Panc1 (cell line): ENCODE measurements around the gene STPG4. TPM values are rescaled to one million over a fixed set of nuclear protein-coding genes. Genes with fewer than 3 reads are reported as not detected.
A peak's percentile ranks its signal among the peaks of the same experiment; 100 is the strongest.

Experiments
- ATAC-seq: fragments of 200-7000 bp; cut with Tn5 transposase; 2 replicates; pipeline ENCODE4 v1.9.1; 2020; ENCODE audit warnings: mild to moderate bottlenecking, moderate library complexity
- BruUV-seq: library from RNA; stranded (reverse); fragments of 400-500 nt; replicated peaks from 2 replicates; lab custom pipeline; 2021; lab: Mats Ljungman, UMichigan
- CTCF ChIA-PET: fragments of 300-600 bp; sonication (Branson Sonifier 250); formaldehyde crosslinking; loops from one replicate; lab custom pipeline; 2022; ENCODE audit warnings: antibody characterized with exemption; lab: Charles Lee
- POLR2A ChIA-PET: fragments of 300-600 bp; sonication (Branson Sonifier 250); formaldehyde crosslinking; loops from one replicate; lab custom pipeline; 2022; ENCODE audit warnings: antibody characterized with exemption; lab: Charles Lee
- DNase-seq: peaks from one replicate; pipeline ENCODE4 v3.0.0-alpha.2; 2010; ENCODE audit warnings: low read depth, low spot score
- H3K27ac ChIP-seq: 2 replicates; pipeline ENCODE4 v1.5.1; 2011; ENCODE audit warnings: mild to moderate bottlenecking, low read length, inconsistent platforms
- H3K27me3 ChIP-seq: fragments of 200-500 bp; sonication (Bioruptor generic); 2 replicates; pipeline ENCODE4 v1.6.0; 2014; ENCODE audit warnings: low read length, inconsistent platforms; ENCODE audit not compliant: control insufficient read depth, insufficient read depth
- H3K36me3 ChIP-seq: fragments of 200-500 bp; sonication (Bioruptor generic); 2 replicates; pipeline ENCODE4 v1.5.1; 2014; ENCODE audit warnings: inconsistent platforms, mild to moderate bottlenecking, low read length, moderate library complexity; ENCODE audit not compliant: control insufficient read depth, insufficient read depth
- H3K4me1 ChIP-seq: 2 replicates; pipeline ENCODE4 v1.5.1; 2011; ENCODE audit warnings: inconsistent platforms, mild to moderate bottlenecking, low read length, moderate library complexity; ENCODE audit not compliant: control insufficient read depth, insufficient read depth
- H3K4me3 ChIP-seq, 2 experiments: 2 replicates each; pipeline ENCODE4 v1.5.1; 2011 to 2012; ENCODE audit warnings: low read depth in 2 of 2, low read length in 2 of 2, mild to moderate bottlenecking in 2 of 2, inconsistent platforms in 1 of 2, moderate library complexity in 1 of 2
- H3K9me3 ChIP-seq: fragments of 200-500 bp; sonication (Bioruptor generic); 2 replicates; pipeline ENCODE4 v1.5.1; 2014; ENCODE audit warnings: low read depth, mild to moderate bottlenecking, inconsistent platforms, low read length, moderate library complexity; ENCODE audit not compliant: control insufficient read depth, insufficient read depth
- CTCF ChIP-seq: fragments of 450-650 bp; IDR thresholded peaks from 2 replicates; pipeline ENCODE4 v1.5.1; 2017; ENCODE audit warnings: mild to moderate bottlenecking
- POLR2AphosphoS5 ChIP-seq: IDR thresholded peaks from 2 replicates; pipeline ENCODE4 v1.6.1; 2012; ENCODE audit warnings: mild to moderate bottlenecking, low read depth, low read length, moderate library complexity
- REST ChIP-seq, 2 experiments: IDR thresholded peaks; 2 replicates each; pipeline ENCODE4 v1.6.1; 2011 to 2012; ENCODE audit warnings: low read depth in 2 of 2, control low read depth in 1 of 2, low read length in 1 of 2, mild to moderate bottlenecking in 1 of 2, moderate library complexity in 1 of 2; ENCODE audit not compliant: insufficient read depth in 1 of 2
- SIN3A ChIP-seq: IDR thresholded peaks from 2 replicates; pipeline ENCODE4 v1.6.1; 2012; ENCODE audit warnings: low read depth, mild to moderate bottlenecking, low read length, moderate library complexity, borderline replicate concordance; ENCODE audit not compliant: insufficient read depth
- TCF7L2 ChIP-seq: IDR thresholded peaks from 2 replicates; pipeline ENCODE4 v1.6.1; 2011; ENCODE audit warnings: mild to moderate bottlenecking, low read depth, low read length, inconsistent platforms
- in situ Hi-C: cut with HindIII; loops from 2 replicates; pipeline ENCODE4 v1.10.0; 2016; ENCODE audit warnings: low sequenced_read_pairs, low pct_unique_long_range_greater_than_20kb
- intact Hi-C: fragments of 100-400 bp; cut with micrococcal nuclease; formaldehyde crosslinking; loops from one replicate; pipeline ENCODE4 v1.10.0; 2022; ENCODE audit not compliant: unreplicated experiment
- total RNA-seq: library from RNA; stranded (reverse); gene quantifications from one replicate; pipeline ENCODE4 v1.2.1, GENCODE V29; 2021; ENCODE audit not compliant: unreplicated experiment

Gene STPG4
- total RNA-seq, 1 experiment from 2014 or later, result 0.36 TPM

DNA sequence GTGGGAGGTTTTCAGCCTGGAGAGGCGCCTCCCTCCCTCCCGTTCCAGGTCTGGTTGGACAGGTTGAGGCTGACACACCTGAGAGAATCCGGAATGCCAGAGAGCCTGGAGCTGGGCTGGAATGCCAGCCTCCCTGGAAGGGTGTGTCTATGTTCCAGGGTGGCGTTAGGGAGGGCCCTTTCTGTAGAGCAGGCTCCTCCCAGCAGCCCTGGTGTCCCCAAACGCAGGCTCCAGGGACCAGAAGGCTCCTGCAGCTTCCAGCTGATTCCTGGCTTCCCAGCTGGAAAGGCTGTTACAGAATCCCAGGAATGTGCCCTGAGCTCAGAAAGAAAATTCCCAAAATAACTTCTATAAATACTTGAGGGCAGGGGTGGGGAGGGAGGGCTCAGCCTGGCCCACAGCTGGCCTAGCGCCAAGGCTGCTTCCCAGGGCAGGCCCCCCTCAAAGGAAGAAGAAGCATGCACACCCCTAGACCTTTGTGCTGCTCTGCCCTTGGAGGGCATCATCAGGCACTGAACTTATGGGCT lies 85.4 kb downstream of the STPG4 start:
- POLR2A ChIA-PET, result interaction anchor here (0.6 kb wide), 1 partner anchor 233 kb away, joined by 3 read pairs; no protein-coding TSS in a partner anchor
- H3K4me1 ChIP-seq, result peaks cover 36% of the 10 kb centered on the region
- intact Hi-C loops, result no loop called here

GRCh38 chr2:47068981-47069627 lies 86.0 kb downstream of the STPG4 start:
- Histone ChIP-seq H3K27ac (peak overlapping the region; percentile 85), H3K4me3 (no peak overlapping the region), H3K9me3 (no peaks in the 10 kb centered on the region), H3K27me3 (no peaks in the 10 kb centered on the region), H3K4me1 (peaks cover 36% of the 10 kb centered on the region), H3K36me3 (no peaks in the 10 kb centered on the region)
- ChIA-PET POLR2A (no interaction called here), CTCF (interaction anchor here (0.7 kb wide), 1 partner anchor 26 kb away, joined by 4 read pairs; no protein-coding TSS in a partner anchor)
- BruUV-seq, result no TSS peak
- intact Hi-C loops (no loop called here), in situ Hi-C loops (no loop called here)
- DNase-seq (no peak), ATAC-seq (no peak)
- TF ChIP-seq POLR2AphosphoS5 (no peak), SIN3A (no peak), REST (IDR thresholded peaks at IDR 0.05; ENCODE audit: insufficient read depth in 1 of 2, low read depth in 2 of 2, low read length in 1 of 2) (no peak), TCF7L2 (no peak), CTCF (no peak)

More for the DNA sequence above, 85.4 kb downstream of the STPG4 start:
- TF ChIP-seq TCF7L2 (no peak), SIN3A (no peak)
- Histone ChIP-seq H3K27ac (peak overlapping the region; percentile 85), H3K27me3 (no peaks in the 10 kb centered on the region), H3K4me3 (no peak overlapping the region), H3K9me3 (no peaks in the 10 kb centered on the region), H3K36me3 (no peaks in the 10 kb centered on the region)
- ATAC-seq (peak; percentile 84), DNase-seq (no peak)
- in situ Hi-C loops, result no loop called here
- no TSS peak for BruUV-seq
- CTCF ChIA-PET, result no interaction called here
